ENCODE data around the gene PROSER3.
"Not testable (repeated sequence)": the region's sequence is repeated elsewhere in the genome, so short reads cannot be mapped to it uniquely, and the experiment has no call there.

PROSER3 gene

DNA sequence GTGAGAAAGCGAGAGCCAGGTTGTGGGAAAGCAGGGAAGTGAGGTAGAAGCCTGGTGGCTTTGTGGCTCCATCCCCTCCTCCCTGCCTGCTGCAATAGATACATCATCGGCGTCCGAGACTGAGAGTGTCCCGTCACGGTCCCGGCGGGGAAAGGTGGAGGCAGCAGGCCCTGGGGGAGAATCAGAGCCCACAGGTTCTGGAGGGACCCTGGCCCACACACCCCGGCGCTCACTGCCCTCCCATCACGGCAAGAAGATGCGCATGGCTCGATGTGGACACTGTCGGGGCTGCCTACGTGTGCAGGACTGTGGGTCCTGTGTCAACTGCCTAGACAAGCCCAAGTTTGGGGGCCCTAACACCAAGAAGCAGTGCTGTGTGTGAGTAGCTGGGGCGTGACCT is 35.1 kb upstream of the PROSER3 start:
- Histone ChIP-seq H3K4me1 (ENCODE audit: control insufficient read depth, insufficient read depth, low read length) (peaks cover 21% of the 10 kb centered on the region), H3K4me3 (ENCODE audit: low read length in 2 of 2) (no peak overlapping the region), H3K9me3 (ENCODE audit: control insufficient read depth in 2 of 2, low read length in 2 of 2) (no peaks in the 10 kb centered on the region)

DNA sequence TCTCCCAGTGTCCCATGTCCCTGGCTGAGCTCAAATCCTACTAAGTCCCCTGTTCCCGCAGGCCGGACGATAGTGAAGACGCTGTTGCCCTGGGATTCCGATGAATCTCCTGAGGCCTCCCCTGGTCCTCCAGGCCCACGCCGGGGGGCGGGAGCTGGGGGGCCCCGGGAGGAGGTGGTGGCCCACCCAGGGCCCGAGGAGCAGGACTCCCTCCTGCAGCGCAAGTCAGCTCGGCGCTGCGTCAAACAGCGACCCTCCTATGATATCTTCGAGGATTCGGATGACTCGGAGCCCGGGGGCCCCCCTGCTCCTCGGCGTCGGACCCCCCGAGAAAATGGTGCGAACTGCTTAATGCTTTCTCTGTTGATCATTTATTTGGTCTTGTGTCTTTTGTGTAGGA is 34.3 kb upstream of the PROSER3 start:
- no peaks in the 10 kb centered on the region for H3K9me3 ChIP-seq (ENCODE audit: control insufficient read depth in 2 of 2, low read length in 2 of 2)
- H3K36me3 ChIP-seq (ENCODE audit: control insufficient read depth in 2 of 2, insufficient read depth in 2 of 2, low read length in 2 of 2), result peaks cover 64 to 67% of the 10 kb centered on the region in 2 donors
- H3K4me3 ChIP-seq (ENCODE audit: low read length in 2 of 2), result no peak overlapping the region
- H3K4me1 ChIP-seq (ENCODE audit: control insufficient read depth, insufficient read depth, low read length), result peaks cover 17% of the 10 kb centered on the region
- H3K9ac ChIP-seq (ENCODE audit: low read length in 2 of 2), result no peak overlapping the region
- no peaks in the 10 kb centered on the region for H3K27me3 ChIP-seq (ENCODE audit: control insufficient read depth in 1 of 2, insufficient read depth in 2 of 2, low read length in 2 of 2)
- H3K27ac ChIP-seq (ENCODE audit: low read length), result no peak overlapping the region

More for the DNA sequence above, 35.1 kb upstream of the PROSER3 start:
- H3K36me3 ChIP-seq (ENCODE audit: control insufficient read depth in 2 of 2, insufficient read depth in 2 of 2, low read length in 2 of 2), result peaks cover 57 to 60% of the 10 kb centered on the region in 2 donors
- H3K27ac ChIP-seq (ENCODE audit: low read length), result no peak overlapping the region
- H3K27me3 ChIP-seq (ENCODE audit: control insufficient read depth in 1 of 2, insufficient read depth in 2 of 2, low read length in 2 of 2), result no peaks in the 10 kb centered on the region
- no peak overlapping the region for H3K9ac ChIP-seq (ENCODE audit: low read length in 2 of 2)

DNA sequence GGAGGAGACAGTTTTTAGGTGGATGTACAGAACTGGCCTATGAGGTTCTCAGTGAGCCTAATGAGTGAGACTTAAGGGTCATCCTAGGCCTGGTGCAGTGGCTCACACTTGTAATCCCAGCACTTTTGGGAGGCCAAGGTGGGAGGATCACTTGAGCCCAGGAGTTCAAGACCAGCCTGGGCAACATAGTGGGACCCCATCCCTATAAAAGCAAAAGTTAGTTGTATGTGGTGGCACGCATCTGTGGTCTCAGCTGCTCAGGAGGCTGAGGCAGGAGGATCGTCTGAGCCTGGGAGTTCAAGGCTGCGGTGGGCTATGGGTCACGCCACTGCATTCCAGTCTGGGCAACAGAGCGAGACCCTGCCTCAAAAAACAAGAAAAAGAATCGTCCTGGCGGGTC is 33.8 kb upstream of the PROSER3 start:
- not testable (repeated sequence) for H3K9ac ChIP-seq (ENCODE audit: low read length in 2 of 2); H3K27ac ChIP-seq (ENCODE audit: low read length); H3K9me3 ChIP-seq (ENCODE audit: control insufficient read depth in 2 of 2, low read length in 2 of 2); H3K4me3 ChIP-seq (ENCODE audit: low read length in 2 of 2); H3K27me3 ChIP-seq (ENCODE audit: control insufficient read depth in 1 of 2, insufficient read depth in 2 of 2, low read length in 2 of 2)
- Histone ChIP-seq H3K36me3 (ENCODE audit: control insufficient read depth in 2 of 2, insufficient read depth in 2 of 2, low read length in 2 of 2) (peaks cover 69 to 72% of the 10 kb centered on the region in 2 donors), H3K4me1 (ENCODE audit: control insufficient read depth, insufficient read depth, low read length) (peaks cover 13% of the 10 kb centered on the region)

DNA sequence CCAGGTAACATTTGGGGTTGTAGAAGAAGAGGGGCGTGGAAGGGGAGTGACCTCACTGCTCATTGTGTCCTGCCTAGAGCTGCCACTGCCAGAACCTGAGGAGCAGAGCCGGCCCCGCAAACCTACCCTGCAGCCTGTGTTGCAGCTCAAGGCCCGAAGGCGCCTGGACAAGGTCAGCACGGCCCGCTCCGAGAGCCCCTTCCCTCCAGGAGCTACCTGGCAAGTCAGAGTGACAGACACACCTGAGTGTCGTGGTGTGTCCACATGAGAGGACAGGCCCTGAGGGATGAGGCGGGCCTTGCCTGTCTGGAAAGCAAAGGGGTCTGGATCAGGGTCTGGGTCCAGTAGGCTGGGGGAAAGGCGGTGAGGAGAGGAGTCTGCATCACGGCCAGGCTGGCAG is 33.4 kb upstream of the PROSER3 start:
- Histone ChIP-seq H3K4me1 (ENCODE audit: control insufficient read depth, insufficient read depth, low read length) (peaks cover 8% of the 10 kb centered on the region), H3K4me3 (ENCODE audit: low read length in 2 of 2) (no peak overlapping the region), H3K27me3 (ENCODE audit: control insufficient read depth in 1 of 2, insufficient read depth in 2 of 2, low read length in 2 of 2) (no peaks in the 10 kb centered on the region), H3K9me3 (ENCODE audit: control insufficient read depth in 2 of 2, low read length in 2 of 2) (no peaks in the 10 kb centered on the region), H3K27ac (ENCODE audit: low read length) (no peak overlapping the region), H3K9ac (ENCODE audit: low read length in 2 of 2) (no peak overlapping the region), H3K36me3 (ENCODE audit: control insufficient read depth in 2 of 2, insufficient read depth in 2 of 2, low read length in 2 of 2) (peaks cover 73 to 76% of the 10 kb centered on the region in 2 donors)

DNA sequence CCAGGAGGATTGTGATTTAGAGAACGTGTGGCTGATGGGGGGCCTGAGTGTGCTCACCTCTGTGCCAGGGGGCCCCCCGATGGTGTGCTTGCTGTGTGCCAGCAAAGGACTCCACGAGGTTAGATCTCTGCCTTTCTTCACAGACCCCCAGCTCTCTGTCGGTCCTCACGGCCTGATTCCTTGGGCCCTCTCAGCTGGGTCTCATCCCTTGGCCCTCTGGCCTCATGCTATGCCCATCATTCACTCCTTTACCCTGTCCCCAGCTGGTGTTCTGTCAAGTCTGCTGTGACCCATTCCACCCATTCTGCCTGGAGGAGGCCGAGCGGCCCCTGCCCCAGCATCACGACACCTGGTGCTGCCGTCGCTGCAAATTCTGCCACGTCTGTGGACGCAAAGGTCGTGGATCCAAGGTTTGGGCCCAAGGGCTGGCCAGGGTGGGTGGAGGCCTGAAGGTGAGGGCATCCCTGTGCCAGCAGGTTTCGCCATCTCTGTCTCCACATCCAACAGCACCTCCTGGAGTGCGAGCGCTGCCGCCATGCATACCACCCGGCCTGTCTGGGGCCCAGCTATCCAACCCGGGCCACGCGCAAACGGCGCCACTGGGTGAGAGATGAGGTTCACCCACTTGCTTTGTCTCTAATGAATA is 32.6 kb upstream of the PROSER3 start:
- H3K36me3 ChIP-seq (ENCODE audit: control insufficient read depth in 2 of 2, insufficient read depth in 2 of 2, low read length in 2 of 2), result peaks cover 79 to 84% of the 10 kb centered on the region in 2 donors
- H3K27ac ChIP-seq (ENCODE audit: low read length), result no peak overlapping the region
- H3K4me1 ChIP-seq (ENCODE audit: control insufficient read depth, insufficient read depth, low read length), result peaks cover 4% of the 10 kb centered on the region
- no peak overlapping the region for H3K4me3 ChIP-seq (ENCODE audit: low read length in 2 of 2)
- no peak overlapping the region for H3K9ac ChIP-seq (ENCODE audit: low read length in 2 of 2)
- H3K27me3 ChIP-seq (ENCODE audit: control insufficient read depth in 1 of 2, insufficient read depth in 2 of 2, low read length in 2 of 2), result no peaks in the 10 kb centered on the region
- H3K9me3 ChIP-seq (ENCODE audit: control insufficient read depth in 2 of 2, low read length in 2 of 2), result no peaks in the 10 kb centered on the region

DNA sequence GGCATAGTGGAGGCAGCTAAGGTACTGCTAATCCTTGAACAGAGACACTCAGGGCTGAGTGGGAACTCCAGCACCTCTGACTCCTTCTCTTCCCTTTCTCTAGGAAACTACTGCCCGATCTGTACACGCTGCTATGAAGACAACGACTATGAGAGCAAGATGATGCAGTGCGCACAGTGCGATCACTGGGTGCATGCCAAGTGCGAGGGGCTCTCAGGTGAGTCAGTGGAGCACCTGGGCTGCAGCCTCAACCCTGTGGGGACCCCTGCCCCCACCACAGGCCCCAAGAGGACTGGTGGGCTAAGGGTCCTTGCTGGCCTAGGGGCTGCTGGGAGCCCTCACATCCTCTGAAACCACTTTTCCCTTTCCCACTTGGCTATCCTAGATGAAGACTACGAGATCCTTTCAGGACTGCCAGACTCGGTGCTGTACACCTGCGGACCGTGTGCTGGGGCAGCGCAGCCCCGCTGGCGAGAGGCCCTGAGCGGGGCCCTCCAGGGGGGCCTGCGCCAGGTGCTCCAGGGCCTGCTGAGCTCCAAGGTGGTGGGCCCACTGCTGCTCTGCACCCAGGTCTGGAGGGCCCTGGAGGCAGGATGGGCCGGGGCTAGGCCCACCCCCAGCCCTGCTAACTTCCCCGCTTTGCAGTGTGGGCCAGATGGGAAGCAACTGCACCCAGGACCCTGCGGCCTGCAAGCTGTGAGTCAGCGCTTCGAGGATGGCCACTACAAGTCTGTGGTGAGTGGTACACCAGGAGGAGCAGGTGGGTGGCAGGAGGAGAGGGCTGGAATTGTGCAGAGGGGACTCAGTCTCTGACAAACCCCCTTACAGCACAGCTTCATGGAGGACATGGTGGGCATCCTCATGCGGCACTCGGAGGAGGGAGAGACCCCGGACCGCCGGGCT is 30.7 kb upstream of the PROSER3 start:
- H3K9me3 ChIP-seq (ENCODE audit: control insufficient read depth in 2 of 2, low read length in 2 of 2), result no peaks in the 10 kb centered on the region
- H3K9ac ChIP-seq (ENCODE audit: low read length in 2 of 2), result no peak overlapping the region
- H3K27me3 ChIP-seq (ENCODE audit: control insufficient read depth in 1 of 2, insufficient read depth in 2 of 2, low read length in 2 of 2), result no peaks in the 10 kb centered on the region
- no peak overlapping the region for H3K27ac ChIP-seq (ENCODE audit: low read length)
- peaks cover 87 to 90% of the 10 kb centered on the region in 2 donors for H3K36me3 ChIP-seq (ENCODE audit: control insufficient read depth in 2 of 2, insufficient read depth in 2 of 2, low read length in 2 of 2)
- H3K4me3 ChIP-seq (ENCODE audit: low read length in 2 of 2), result no peak overlapping the region
- H3K4me1 ChIP-seq (ENCODE audit: control insufficient read depth, insufficient read depth, low read length), result no peaks in the 10 kb centered on the region

DNA sequence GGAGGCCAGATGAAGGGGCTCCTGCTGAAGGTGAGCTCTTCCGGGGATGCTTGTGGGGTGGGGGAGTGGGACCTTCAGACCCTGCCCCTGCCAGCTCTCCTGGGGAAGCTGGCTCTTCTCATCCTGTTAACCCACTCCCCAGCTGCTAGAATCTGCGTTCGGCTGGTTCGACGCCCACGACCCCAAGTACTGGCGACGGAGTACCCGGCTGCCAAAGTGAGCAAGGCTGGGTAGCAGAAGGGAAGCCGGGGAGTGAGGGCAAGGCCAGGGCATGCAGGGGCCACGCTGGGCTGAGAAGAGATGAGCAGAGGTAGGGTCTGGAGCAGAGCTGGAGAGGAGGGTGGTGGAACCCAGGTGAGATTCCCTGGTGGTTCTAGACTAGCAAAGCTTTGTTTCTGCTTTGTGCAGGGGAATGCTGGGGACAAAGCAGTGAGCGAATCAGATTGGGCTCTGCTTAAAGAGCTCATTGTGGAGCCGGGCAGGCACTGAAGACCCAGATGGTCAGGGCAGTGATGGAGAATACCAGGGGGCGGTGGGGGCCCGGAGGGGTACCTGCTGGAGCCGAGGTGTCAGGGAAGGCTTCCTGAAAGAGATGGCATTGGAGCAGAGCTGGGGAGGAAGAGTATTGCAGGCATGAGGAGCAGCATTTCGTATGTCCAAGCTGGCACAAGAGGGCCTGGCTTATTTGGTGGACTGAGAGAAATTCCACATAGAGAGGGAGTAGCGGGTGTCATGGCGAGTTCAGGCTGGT is 29.8 kb upstream of the PROSER3 start:
- no peak overlapping the region for H3K27ac ChIP-seq (ENCODE audit: low read length)
- no peaks in the 10 kb centered on the region for H3K9me3 ChIP-seq (ENCODE audit: control insufficient read depth in 2 of 2, low read length in 2 of 2)
- no peaks in the 10 kb centered on the region for H3K27me3 ChIP-seq (ENCODE audit: control insufficient read depth in 1 of 2, insufficient read depth in 2 of 2, low read length in 2 of 2)
- H3K4me3 ChIP-seq (ENCODE audit: low read length in 2 of 2), result no peak overlapping the region
- H3K4me1 ChIP-seq (ENCODE audit: control insufficient read depth, insufficient read depth, low read length), result no peaks in the 10 kb centered on the region
- H3K36me3 ChIP-seq (ENCODE audit: control insufficient read depth in 2 of 2, insufficient read depth in 2 of 2, low read length in 2 of 2), result peaks cover 79 to 82% of the 10 kb centered on the region in 2 donors
- H3K9ac ChIP-seq (ENCODE audit: low read length in 2 of 2), result no peak overlapping the region

DNA sequence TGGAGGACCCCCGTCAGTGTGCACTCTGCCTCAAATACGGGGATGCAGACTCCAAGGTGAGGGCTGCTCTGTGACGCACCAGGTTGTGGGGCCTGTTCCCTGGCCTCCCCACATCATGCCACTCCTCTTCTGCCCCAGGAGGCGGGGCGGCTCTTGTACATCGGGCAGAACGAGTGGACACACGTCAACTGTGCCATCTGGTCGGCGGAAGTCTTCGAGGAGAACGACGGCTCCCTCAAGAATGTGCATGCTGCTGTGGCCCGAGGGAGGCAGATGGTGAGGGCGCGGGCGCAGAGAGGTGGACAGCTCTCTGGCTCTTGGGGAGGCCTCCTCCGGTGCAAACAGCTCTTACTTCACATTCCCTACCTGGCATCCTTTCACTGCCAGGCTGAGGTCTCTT is 29.0 kb upstream of the PROSER3 start:
- H3K27me3 ChIP-seq (ENCODE audit: control insufficient read depth in 1 of 2, insufficient read depth in 2 of 2, low read length in 2 of 2), result no peaks in the 10 kb centered on the region
- H3K9ac ChIP-seq (ENCODE audit: low read length in 2 of 2), result no peak overlapping the region
- H3K27ac ChIP-seq (ENCODE audit: low read length), result no peak overlapping the region
- H3K9me3 ChIP-seq (ENCODE audit: control insufficient read depth in 2 of 2, low read length in 2 of 2), result no peaks in the 10 kb centered on the region
- no peaks in the 10 kb centered on the region for H3K4me1 ChIP-seq (ENCODE audit: control insufficient read depth, insufficient read depth, low read length)
- H3K36me3 ChIP-seq (ENCODE audit: control insufficient read depth in 2 of 2, insufficient read depth in 2 of 2, low read length in 2 of 2), result peaks cover 76 to 78% of the 10 kb centered on the region in 2 donors
- no peak overlapping the region for H3K4me3 ChIP-seq (ENCODE audit: low read length in 2 of 2)

DNA sequence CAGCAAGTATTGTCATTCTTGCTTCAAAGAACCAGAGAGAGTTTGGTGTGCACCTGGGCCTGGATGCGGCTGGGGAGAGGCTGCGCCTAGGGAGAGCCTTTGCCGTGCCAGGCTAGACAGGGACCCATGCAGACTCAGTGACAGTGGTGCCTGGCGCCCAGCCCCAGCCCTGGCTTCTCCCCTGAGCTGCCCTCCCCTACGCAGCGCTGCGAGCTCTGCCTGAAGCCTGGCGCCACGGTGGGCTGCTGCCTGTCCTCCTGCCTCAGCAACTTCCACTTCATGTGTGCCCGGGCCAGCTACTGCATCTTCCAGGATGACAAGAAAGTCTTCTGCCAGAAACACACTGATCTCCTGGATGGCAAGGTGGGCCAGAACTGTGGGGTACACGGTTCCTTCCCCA is 28.2 kb upstream of the PROSER3 start:
- peaks cover 71 to 76% of the 10 kb centered on the region in 2 donors for H3K36me3 ChIP-seq (ENCODE audit: control insufficient read depth in 2 of 2, insufficient read depth in 2 of 2, low read length in 2 of 2)
- no peak overlapping the region for H3K9ac ChIP-seq (ENCODE audit: low read length in 2 of 2)
- no peaks in the 10 kb centered on the region for H3K4me1 ChIP-seq (ENCODE audit: control insufficient read depth, insufficient read depth, low read length)
- H3K9me3 ChIP-seq (ENCODE audit: control insufficient read depth in 2 of 2, low read length in 2 of 2), result no peaks in the 10 kb centered on the region
- H3K4me3 ChIP-seq (ENCODE audit: low read length in 2 of 2), result no peak overlapping the region
- H3K27me3 ChIP-seq (ENCODE audit: control insufficient read depth in 1 of 2, insufficient read depth in 2 of 2, low read length in 2 of 2), result no peaks in the 10 kb centered on the region
- no peak overlapping the region for H3K27ac ChIP-seq (ENCODE audit: low read length)

DNA sequence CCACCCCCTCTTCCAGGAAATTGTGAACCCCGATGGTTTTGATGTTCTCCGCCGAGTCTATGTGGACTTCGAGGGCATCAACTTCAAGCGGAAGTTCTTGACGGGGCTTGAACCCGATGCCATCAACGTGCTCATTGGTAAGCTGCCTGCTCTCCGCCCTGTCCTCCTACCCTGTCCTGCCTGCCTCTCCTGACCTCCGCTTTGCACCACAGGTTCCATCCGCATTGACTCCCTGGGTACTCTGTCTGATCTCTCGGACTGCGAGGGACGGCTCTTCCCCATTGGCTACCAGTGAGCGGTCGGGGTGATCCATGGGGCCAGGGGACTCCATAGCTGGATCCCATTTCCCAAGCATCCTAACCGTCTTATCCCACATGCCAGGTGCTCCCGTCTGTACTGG is 27.6 kb upstream of the PROSER3 start:
- Histone ChIP-seq H3K27me3 (ENCODE audit: control insufficient read depth in 1 of 2, insufficient read depth in 2 of 2, low read length in 2 of 2) (no peaks in the 10 kb centered on the region), H3K4me1 (ENCODE audit: control insufficient read depth, insufficient read depth, low read length) (no peaks in the 10 kb centered on the region), H3K4me3 (ENCODE audit: low read length in 2 of 2) (no peak overlapping the region), H3K9me3 (ENCODE audit: control insufficient read depth in 2 of 2, low read length in 2 of 2) (no peaks in the 10 kb centered on the region), H3K36me3 (ENCODE audit: control insufficient read depth in 2 of 2, insufficient read depth in 2 of 2, low read length in 2 of 2) (peaks cover 71 to 75% of the 10 kb centered on the region in 2 donors), H3K9ac (ENCODE audit: low read length in 2 of 2) (no peak overlapping the region), H3K27ac (ENCODE audit: low read length) (no peak overlapping the region)

All from stomach smooth muscle (tissue), 2 donors.